ENCODE data around the gene COG4.

COG4 gene

GRCh38 chr16:70568601-70569237 is 45.4 kb upstream of the COG4 start:
- no peak for TF ChIP-seq CTCF (IDR thresholded peaks at IDR 0.05)
- no peak for TF ChIP-seq ZFX (IDR thresholded peaks at IDR 0.05; ENCODE audit: borderline replicate concordance)

GRCh38 chr16:70565053-70565452 is 41.7 kb upstream of the COG4 start:
- H3K27ac ChIP-seq = no peak overlapping the region
- TF ChIP-seq ZFX (IDR thresholded peaks at IDR 0.05; ENCODE audit: borderline replicate concordance) (no peak), CTCF (IDR thresholded peaks at IDR 0.05) (no peak)

More at GRCh38 chr16:70568601-70569237, 45.4 kb upstream of the COG4 start:
- no peak overlapping the region for H3K27ac ChIP-seq

GRCh38 chr16:70563636-70564035 is 40.3 kb upstream of the COG4 start:
- TF ChIP-seq ZFX (IDR thresholded peaks at IDR 0.05; ENCODE audit: borderline replicate concordance) = no peak
- TF ChIP-seq CTCF (IDR thresholded peaks at IDR 0.05) = no peak
- no peak overlapping the region for H3K27ac ChIP-seq

- TF ChIP-seq CTCF (IDR thresholded peaks at IDR 0.05) = no peak
- TF ChIP-seq ZFX (IDR thresholded peaks at IDR 0.05; ENCODE audit: borderline replicate concordance) = no peak
- H3K27ac ChIP-seq = no peak overlapping the region
Observed at GRCh38 chr16:70561623-70562022, 38.3 kb upstream of the COG4 start.

GRCh38 chr16:70556063-70556462 is 32.7 kb upstream of the COG4 start:
- TF ChIP-seq ZFX (IDR thresholded peaks at IDR 0.05; ENCODE audit: borderline replicate concordance) = no peak
- TF ChIP-seq CTCF (IDR thresholded peaks at IDR 0.05) = no peak
- no peak overlapping the region for H3K27ac ChIP-seq

- TF ChIP-seq ZFX (IDR thresholded peaks at IDR 0.05; ENCODE audit: borderline replicate concordance) (no peak), CTCF (IDR thresholded peaks at IDR 0.05) (no peak)
- H3K27ac ChIP-seq = no peak overlapping the region
Observed at GRCh38 chr16:70553645-70554044, 30.3 kb upstream of the COG4 start.

- no peak overlapping the region for H3K27ac ChIP-seq
- TF ChIP-seq ZFX (IDR thresholded peaks at IDR 0.05; ENCODE audit: borderline replicate concordance) (no peak), CTCF (IDR thresholded peaks at IDR 0.05) (no peak)
Observed at GRCh38 chr16:70552675-70553074, 29.3 kb upstream of the COG4 start.

Data from 22Rv1 (cell line).